Measurements from ENCODE around the gene NCAPG2. TPM values are rescaled to one million over a fixed set of nuclear protein-coding genes. Genes with fewer than 3 reads are reported as not detected.
A peak's percentile ranks its signal among the peaks of the same experiment; 100 is the strongest.

Gene NCAPG2
- total and polyA plus RNA-seq, 4 experiments from 2014 or later, result 7.2 to 17.9 (median 13.9) TPM

- CTCF ChIA-PET (ENCODE audit: partially characterized antibody), result no interaction called here
- Histone ChIP-seq H3K4me3 (ENCODE audit: low read length in 2 of 2) (no peak overlapping the region), H3K27ac (ENCODE audit: low read depth, low read length) (no peak overlapping the region), H3K36me3 (ENCODE audit: insufficient read depth, low read length) (no peaks in the 10 kb centered on the region), H3K27me3 (ENCODE audit: insufficient read depth, low read length) (no peaks in the 10 kb centered on the region), H3K4me1 (ENCODE audit: insufficient read depth, low read length) (no peaks in the 10 kb centered on the region), H3K9me3 (ENCODE audit: control insufficient read depth in 1 of 2, low read length in 2 of 2) (no peaks in the 10 kb centered on the region)
- intact Hi-C loops (cut with micrococcal nuclease), result no loop called here
- H3K36me3 Mint-ChIP-seq, result no peaks in the 10 kb centered on the region
- POLR2A ChIA-PET (ENCODE audit: partially characterized antibody), result interaction anchor here (0.6 kb wide), 1 partner anchor 135 kb away, joined by 3 read pairs; no protein-coding TSS in a partner anchor
- DNase-seq, result no peak
- peaks cover 0 to 4% (median under 1%) of the 10 kb centered on the region in 4 donors for H3K4me1 Mint-ChIP-seq
- H3K9me3 Mint-ChIP-seq, result peaks cover 0 to 10% (median 2%) of the 10 kb centered on the region in 8 donors
- H3K27ac Mint-ChIP-seq, result peak overlapping the region in 1 of 7 donors; percentile 6
- H3K4me3 Mint-ChIP-seq, result no peak overlapping the region
- H3K27me3 Mint-ChIP-seq, result peaks cover 2 to 10% of the 10 kb centered on the region in 2 donors
Measured at GRCh38 chr7:158722574-158723237, 18.1 kb upstream of the NCAPG2 start.

GRCh38 chr7:158720112-158720511 lies 15.5 kb upstream of the NCAPG2 start:
- H3K9me3 ChIP-seq (ENCODE audit: control insufficient read depth in 1 of 2, low read length in 2 of 2), result no peaks in the 10 kb centered on the region

GRCh38 chr7:158716802-158717201 lies 12.2 kb upstream of the NCAPG2 start:
- Histone ChIP-seq H3K4me1 (ENCODE audit: insufficient read depth, low read length) (peaks cover 5% of the 10 kb centered on the region), H3K4me3 (ENCODE audit: low read length in 2 of 2) (no peak overlapping the region), H3K27ac (ENCODE audit: low read depth, low read length) (no peak overlapping the region), H3K36me3 (ENCODE audit: insufficient read depth, low read length) (no peaks in the 10 kb centered on the region), H3K27me3 (ENCODE audit: insufficient read depth, low read length) (no peaks in the 10 kb centered on the region), H3K9me3 (ENCODE audit: control insufficient read depth in 1 of 2, low read length in 2 of 2) (no peaks in the 10 kb centered on the region)
- no peak for DNase-seq
- POLR2A ChIA-PET (ENCODE audit: partially characterized antibody), result no interaction called here
- no peak overlapping the region for H3K27ac Mint-ChIP-seq
- peaks cover 5 to 10% (median 5%) of the 10 kb centered on the region in 4 donors for H3K4me1 Mint-ChIP-seq
- H3K36me3 Mint-ChIP-seq, result no peaks in the 10 kb centered on the region
- CTCF ChIA-PET (ENCODE audit: partially characterized antibody), result no interaction called here
- intact Hi-C loops (cut with micrococcal nuclease), result no loop called here
- peaks cover 6 to 14% of the 10 kb centered on the region in 2 donors for H3K27me3 Mint-ChIP-seq
- peaks cover 0 to 4% (median 0%) of the 10 kb centered on the region in 8 donors for H3K9me3 Mint-ChIP-seq
- H3K4me3 Mint-ChIP-seq, result no peak overlapping the region

More at GRCh38 chr7:158720112-158720511, 15.5 kb upstream of the NCAPG2 start:
- Mint-ChIP-seq H3K27ac (no peak overlapping the region), H3K4me3 (no peak overlapping the region), H3K4me1 (peaks cover 0 to 4% (median under 1%) of the 10 kb centered on the region in 4 donors), H3K27me3 (peaks cover 2 to 14% of the 10 kb centered on the region in 2 donors), H3K9me3 (peaks cover 0 to 5% (median 0%) of the 10 kb centered on the region in 8 donors), H3K36me3 (no peaks in the 10 kb centered on the region)
- no peaks in the 10 kb centered on the region for H3K36me3 ChIP-seq (ENCODE audit: insufficient read depth, low read length)
- H3K27me3 ChIP-seq (ENCODE audit: insufficient read depth, low read length), result no peaks in the 10 kb centered on the region
- intact Hi-C loops (cut with micrococcal nuclease), result no loop called here
- POLR2A ChIA-PET (ENCODE audit: partially characterized antibody), result no interaction called here
- no peak for DNase-seq
- H3K4me3 ChIP-seq (ENCODE audit: low read length in 2 of 2), result no peak overlapping the region
- CTCF ChIA-PET (ENCODE audit: partially characterized antibody), result no interaction called here
- no peaks in the 10 kb centered on the region for H3K4me1 ChIP-seq (ENCODE audit: insufficient read depth, low read length)
- no peak overlapping the region for H3K27ac ChIP-seq (ENCODE audit: low read depth, low read length)

DNA sequence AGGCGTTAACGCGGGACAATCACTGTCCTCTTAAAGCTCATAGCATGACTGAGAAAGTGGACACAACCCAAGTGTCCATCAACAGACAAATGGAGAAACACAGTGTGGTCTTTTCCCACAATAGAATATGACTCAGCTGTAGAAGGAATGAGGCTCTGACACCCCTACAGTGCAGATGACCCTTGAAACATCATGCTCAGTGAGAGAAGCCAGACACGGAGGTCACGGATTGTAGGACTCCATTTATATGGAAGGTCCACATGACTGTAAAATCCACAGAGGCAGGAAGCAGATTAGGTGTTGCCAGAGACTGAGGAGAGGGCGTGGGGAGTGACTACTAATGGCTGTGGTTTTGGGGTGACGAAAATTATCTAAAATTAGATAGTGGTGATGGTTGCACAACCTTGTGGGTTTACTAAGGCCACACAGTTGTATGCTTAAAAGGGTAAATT lies 6.1 kb upstream of the NCAPG2 start:
- peak in 4 of 5 donors; percentile 12 to 28 (median 18) for DNase-seq

DNA sequence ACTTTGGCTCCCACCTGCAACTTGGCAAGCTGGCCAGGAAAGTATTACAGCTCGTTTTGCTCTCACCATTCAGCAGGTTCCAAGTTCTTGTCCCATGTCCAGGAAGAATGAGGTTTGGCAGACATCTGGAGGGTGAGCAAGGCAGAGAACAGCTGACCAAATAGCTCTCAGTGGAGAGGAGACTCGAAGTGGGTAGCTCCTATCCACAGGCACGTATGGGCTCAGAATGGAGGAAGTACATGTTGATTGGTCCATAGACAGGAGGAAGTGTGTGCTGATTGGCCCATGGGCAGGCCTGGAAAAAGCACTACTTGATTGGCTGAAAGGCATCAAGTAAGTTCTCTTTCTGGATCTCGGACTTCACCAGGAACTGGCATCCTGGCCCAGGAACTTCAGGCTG lies 3.0 kb upstream of the NCAPG2 start:
- no peak overlapping the region for H3K4me3 Mint-ChIP-seq
- Histone ChIP-seq H3K27ac (ENCODE audit: low read depth, low read length) (no peak overlapping the region), H3K4me3 (ENCODE audit: low read length in 2 of 2) (no peak overlapping the region), H3K36me3 (ENCODE audit: insufficient read depth, low read length) (no peaks in the 10 kb centered on the region), H3K9me3 (ENCODE audit: control insufficient read depth in 1 of 2, low read length in 2 of 2) (no peaks in the 10 kb centered on the region), H3K27me3 (ENCODE audit: insufficient read depth, low read length) (no peaks in the 10 kb centered on the region), H3K4me1 (ENCODE audit: insufficient read depth, low read length) (peaks cover 27% of the 10 kb centered on the region)
- no peak for DNase-seq
- intact Hi-C loops (cut with micrococcal nuclease), result loop anchor here (10.0 kb wide), 1 partner anchor 57 kb away; no protein-coding TSS in a partner anchor
- POLR2A ChIA-PET (ENCODE audit: partially characterized antibody), result no interaction called here
- peaks cover 0 to 2% of the 10 kb centered on the region in 2 donors for H3K36me3 Mint-ChIP-seq
- peaks cover 0 to 4% of the 10 kb centered on the region in 2 donors for H3K27me3 Mint-ChIP-seq
- H3K27ac Mint-ChIP-seq, result no peak overlapping the region
- CTCF ChIA-PET (ENCODE audit: partially characterized antibody), result interaction anchor here (1.7 kb wide), 1 partner anchor 11 kb away, joined by 5 read pairs; no protein-coding TSS in a partner anchor
- peaks cover 20 to 45% (median 30%) of the 10 kb centered on the region in 4 donors for H3K4me1 Mint-ChIP-seq
- H3K9me3 Mint-ChIP-seq, result peaks cover 0 to 4% (median 0%) of the 10 kb centered on the region in 8 donors

More for the DNA sequence above, 6.1 kb upstream of the NCAPG2 start:
- H3K9me3 ChIP-seq (ENCODE audit: control insufficient read depth in 1 of 2, low read length in 2 of 2), result no peaks in the 10 kb centered on the region
- ChIA-PET CTCF (ENCODE audit: partially characterized antibody) (interaction anchor here (1.8 kb wide), 1 partner anchor 117 kb away, joined by 4 read pairs; no protein-coding TSS in a partner anchor), POLR2A (ENCODE audit: partially characterized antibody) (no interaction called here)
- H3K27me3 Mint-ChIP-seq, result peaks cover 0 to 4% of the 10 kb centered on the region in 2 donors
- no peak overlapping the region for H3K27ac ChIP-seq (ENCODE audit: low read depth, low read length)
- H3K36me3 Mint-ChIP-seq, result no peaks in the 10 kb centered on the region
- no peaks in the 10 kb centered on the region for H3K36me3 ChIP-seq (ENCODE audit: insufficient read depth, low read length)
- peak overlapping the region in 4 of 7 donors; percentile 4 to 58 (median 26) for H3K27ac Mint-ChIP-seq
- H3K4me3 ChIP-seq (ENCODE audit: low read length in 2 of 2), result no peak overlapping the region
- H3K4me3 Mint-ChIP-seq, result peak overlapping the region in 5 of 8 donors; percentile 31 to 68 (median 55)
- peaks cover 0 to 4% (median 0%) of the 10 kb centered on the region in 8 donors for H3K9me3 Mint-ChIP-seq
- H3K4me1 Mint-ChIP-seq, result peaks cover 9 to 27% (median 19%) of the 10 kb centered on the region in 4 donors
- intact Hi-C loops (cut with micrococcal nuclease), result no loop called here
- H3K27me3 ChIP-seq (ENCODE audit: insufficient read depth, low read length), result no peaks in the 10 kb centered on the region
- H3K4me1 ChIP-seq (ENCODE audit: insufficient read depth, low read length), result peaks cover 11% of the 10 kb centered on the region

DNA sequence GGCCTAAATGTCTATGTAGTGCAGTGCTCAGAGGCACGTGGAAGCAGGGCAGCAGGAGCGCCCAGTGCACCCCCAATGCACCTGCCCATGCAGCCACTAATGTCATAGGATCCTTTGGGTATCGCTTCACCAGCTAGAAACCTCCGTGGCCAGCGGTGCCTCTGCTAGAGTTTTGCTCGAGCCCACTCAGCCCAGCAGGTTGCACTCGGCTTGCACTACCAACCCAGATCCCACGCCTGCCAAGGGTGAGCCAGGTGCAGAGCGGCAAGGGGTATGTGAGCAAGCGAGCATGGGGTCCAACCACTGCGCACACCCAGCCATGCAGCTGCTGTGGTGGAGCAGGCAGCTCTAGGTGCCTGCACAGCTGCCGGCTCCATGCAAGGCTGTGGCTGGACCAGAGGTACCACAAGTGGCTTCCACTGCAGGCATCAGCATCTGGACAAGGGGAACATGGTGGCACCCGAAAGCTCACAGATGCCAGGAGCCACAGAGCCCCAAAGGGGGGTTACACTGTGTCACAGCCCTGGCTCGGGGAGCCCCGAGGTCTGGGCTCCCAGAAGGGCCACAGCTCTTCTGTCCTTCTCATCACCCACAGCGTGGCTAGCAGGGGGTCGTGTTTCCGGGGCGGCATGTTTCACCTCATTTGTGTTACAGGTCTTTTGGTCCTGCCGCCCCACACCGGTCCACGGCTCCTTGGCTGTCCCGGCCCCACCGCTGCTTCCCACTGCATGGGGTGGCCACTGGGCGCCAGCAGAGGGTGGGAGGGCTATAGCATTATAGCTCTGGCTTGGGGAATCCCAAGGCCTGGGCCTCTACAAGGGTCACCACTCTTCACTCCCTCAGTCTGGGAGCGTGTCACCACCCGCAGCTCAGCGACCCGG lies 2.3 kb upstream of the NCAPG2 start:
- no peak for DNase-seq
- ChIA-PET POLR2A (ENCODE audit: partially characterized antibody) (interaction anchor here (1.0 kb wide), 1 partner anchor 122 kb away, joined by 5 read pairs; no protein-coding TSS in a partner anchor), CTCF (ENCODE audit: partially characterized antibody) (interaction anchor here (1.7 kb wide), 1 partner anchor 12 kb away, joined by 5 read pairs; no protein-coding TSS in a partner anchor)
- H3K27me3 ChIP-seq (ENCODE audit: insufficient read depth, low read length), result no peaks in the 10 kb centered on the region
- peaks cover 0 to under 1% of the 10 kb centered on the region in 2 donors for H3K27me3 Mint-ChIP-seq
- H3K27ac ChIP-seq (ENCODE audit: low read depth, low read length), result no peak overlapping the region
- no peaks in the 10 kb centered on the region for H3K36me3 ChIP-seq (ENCODE audit: insufficient read depth, low read length)
- peak overlapping the region in 6 of 8 donors; percentile 49 to 80 (median 70) for H3K4me3 Mint-ChIP-seq
- peaks cover 0 to 3% (median 0%) of the 10 kb centered on the region in 8 donors for H3K9me3 Mint-ChIP-seq
- no peaks in the 10 kb centered on the region for H3K9me3 ChIP-seq (ENCODE audit: control insufficient read depth in 1 of 2, low read length in 2 of 2)
- peaks cover 27% of the 10 kb centered on the region for H3K4me1 ChIP-seq (ENCODE audit: insufficient read depth, low read length)
- intact Hi-C loops (cut with micrococcal nuclease), result loop anchor here (10.0 kb wide), 1 partner anchor 58 kb away; no protein-coding TSS in a partner anchor
- H3K4me1 Mint-ChIP-seq, result peaks cover 15 to 41% (median 26%) of the 10 kb centered on the region in 4 donors
- H3K4me3 ChIP-seq (ENCODE audit: low read length in 2 of 2), result no peak overlapping the region
- peaks cover 0 to 2% of the 10 kb centered on the region in 2 donors for H3K36me3 Mint-ChIP-seq
- peak overlapping the region in 3 of 7 donors; percentile 8 to 80 (median 69) for H3K27ac Mint-ChIP-seq

All from CD4-positive, alpha-beta memory T cell (primary cell).